ENCODE results near the gene ADAMTS14.

Gene ADAMTS14

GRCh38 chr10:70733051-70733450 is 60.7 kb downstream of the ADAMTS14 start:
- DNase-seq: no peak
- TF ChIP-seq POLR2A (IDR thresholded peaks at IDR 0.05; ENCODE audit: low read length) (no peak), GATA1 (IDR thresholded peaks at IDR 0.05; ENCODE audit: low read depth, low read length) (no peak)

GRCh38 chr10:70735161-70735560 is 62.9 kb downstream of the ADAMTS14 start:
- no peak for DNase-seq
- TF ChIP-seq GATA1 (IDR thresholded peaks at IDR 0.05; ENCODE audit: low read depth, low read length) (no peak), POLR2A (IDR thresholded peaks at IDR 0.05; ENCODE audit: low read length) (no peak)

DNA sequence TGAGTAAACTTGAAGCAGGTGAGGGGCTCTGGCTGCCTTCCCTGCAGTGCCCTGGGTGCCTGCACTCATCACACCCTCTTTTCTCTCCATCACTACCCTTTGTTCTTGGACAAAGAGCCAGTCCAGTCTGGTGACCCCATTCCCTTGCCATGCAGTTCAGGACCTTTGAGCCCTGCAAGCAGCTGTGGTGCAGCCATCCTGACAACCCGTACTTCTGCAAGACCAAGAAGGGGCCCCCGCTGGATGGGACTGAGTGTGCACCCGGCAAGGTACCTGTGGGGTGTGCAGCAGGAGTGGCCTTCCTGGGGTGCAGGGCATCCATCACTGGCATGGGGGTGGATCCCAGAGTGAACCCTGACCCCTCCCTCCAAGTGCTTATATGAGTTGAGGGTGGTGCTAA is 64.2 kb downstream of the ADAMTS14 start:
- no peak for DNase-seq
- no peak for TF ChIP-seq GATA1 (IDR thresholded peaks at IDR 0.05; ENCODE audit: low read depth, low read length)
- TF ChIP-seq POLR2A (IDR thresholded peaks at IDR 0.05; ENCODE audit: low read length): no peak

DNA sequence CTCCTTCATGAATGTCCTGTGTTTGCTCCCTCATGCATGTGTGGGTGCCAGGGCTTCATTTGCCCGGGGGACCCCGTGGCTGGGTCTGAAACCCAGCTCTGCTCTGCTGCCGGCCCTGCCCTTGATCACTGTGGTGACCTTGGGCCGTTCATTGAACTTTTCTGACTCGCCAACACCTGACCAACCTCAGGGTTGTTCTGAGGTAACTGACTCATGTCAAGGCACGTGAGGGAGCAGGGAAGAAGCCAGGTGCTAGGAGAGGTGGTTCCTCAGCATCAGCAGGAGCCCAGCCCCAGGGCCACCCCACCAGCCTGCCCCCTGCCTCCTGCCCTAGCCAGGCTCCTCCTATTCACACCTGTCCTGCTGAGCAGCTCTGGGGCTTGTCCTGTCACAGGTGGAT is 64.9 kb downstream of the ADAMTS14 start:
- TF ChIP-seq POLR2A (IDR thresholded peaks at IDR 0.05; ENCODE audit: low read length): no peak
- no peak for TF ChIP-seq GATA1 (IDR thresholded peaks at IDR 0.05; ENCODE audit: low read depth, low read length)

GRCh38 chr10:70738006-70738760 is 65.9 kb downstream of the ADAMTS14 start:
- TF ChIP-seq GATA1 (IDR thresholded peaks at IDR 0.05; ENCODE audit: low read depth, low read length) (no peak), POLR2A (IDR thresholded peaks at IDR 0.05; ENCODE audit: low read length) (no peak)
- no peak for DNase-seq

More for the DNA sequence above, 64.9 kb downstream of the ADAMTS14 start:
- no peak for DNase-seq

DNA sequence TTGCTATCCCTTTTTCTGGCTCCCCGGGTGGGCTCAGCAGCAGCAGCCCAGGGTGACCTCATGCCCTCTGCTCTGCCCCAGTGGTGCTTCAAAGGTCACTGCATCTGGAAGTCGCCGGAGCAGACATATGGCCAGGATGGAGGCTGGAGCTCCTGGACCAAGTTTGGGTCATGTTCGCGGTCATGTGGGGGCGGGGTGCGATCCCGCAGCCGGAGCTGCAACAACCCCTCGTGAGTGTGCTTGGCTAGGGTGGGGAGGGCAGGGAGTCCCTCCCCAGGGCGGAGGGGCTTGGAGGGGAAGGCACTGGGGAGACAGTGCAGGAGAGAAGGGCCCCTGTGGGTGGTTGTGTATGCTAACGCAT is 66.4 kb downstream of the ADAMTS14 start:
- DNase-seq: no peak
- TF ChIP-seq POLR2A (IDR thresholded peaks at IDR 0.05; ENCODE audit: low read length) (no peak), GATA1 (IDR thresholded peaks at IDR 0.05; ENCODE audit: low read depth, low read length) (no peak)

- DNase-seq: no peak
- TF ChIP-seq POLR2A (IDR thresholded peaks at IDR 0.05; ENCODE audit: low read length) (no peak), GATA1 (IDR thresholded peaks at IDR 0.05; ENCODE audit: low read depth, low read length) (no peak)
Observed at GRCh38 chr10:70740406-70741288, 68.3 kb downstream of the ADAMTS14 start.

DNA sequence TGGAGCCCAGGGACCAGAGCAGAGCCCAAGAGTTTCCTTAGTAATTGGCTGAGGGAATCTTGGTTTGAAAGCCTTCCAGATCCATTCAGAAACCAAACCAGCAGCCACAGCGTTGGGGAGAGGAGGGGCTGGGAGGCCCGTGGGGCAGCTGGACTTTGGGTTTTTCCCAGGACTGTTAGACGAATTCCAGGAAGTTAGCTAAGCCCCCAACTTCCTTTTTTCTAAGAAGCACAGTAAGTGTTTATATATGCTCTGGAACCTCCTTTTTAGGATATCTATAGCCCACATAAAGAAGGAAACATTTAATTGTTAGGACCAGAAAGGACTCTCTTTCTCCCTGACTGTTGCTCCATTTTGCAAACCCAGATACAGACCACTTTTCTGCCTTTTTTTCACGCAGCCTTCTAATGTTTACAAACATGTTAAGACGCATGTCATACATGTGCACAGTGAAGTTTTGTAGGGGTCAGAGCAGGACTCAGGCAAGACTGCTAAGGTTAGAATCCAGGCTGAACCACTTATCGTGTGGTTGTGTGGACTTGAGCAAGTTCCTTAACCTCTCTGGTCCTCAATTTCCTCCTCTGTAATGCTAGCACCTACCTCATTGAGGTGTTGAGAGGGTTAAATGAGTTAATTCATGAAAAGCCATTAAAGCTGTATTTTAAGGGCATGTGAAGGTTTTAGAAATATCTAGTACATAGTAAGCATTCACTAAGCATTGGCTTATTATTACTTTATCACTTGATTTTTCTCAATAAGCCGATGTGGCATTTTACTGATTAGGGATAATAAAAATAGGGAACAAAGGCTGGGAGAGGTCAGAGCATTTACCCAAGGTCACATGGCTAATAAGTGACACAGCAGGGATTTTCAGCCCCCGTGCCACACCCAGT is 70.5 kb downstream of the ADAMTS14 start:
- TF ChIP-seq GATA1 (IDR thresholded peaks at IDR 0.05; ENCODE audit: low read depth, low read length): no peak
- TF ChIP-seq POLR2A (IDR thresholded peaks at IDR 0.05; ENCODE audit: low read length): no peak
- DNase-seq: no peak

- TF ChIP-seq GATA1 (IDR thresholded peaks at IDR 0.05; ENCODE audit: low read depth, low read length) (no peak), POLR2A (IDR thresholded peaks at IDR 0.05; ENCODE audit: low read length) (no peak)
- DNase-seq: no peak
Observed at GRCh38 chr10:70743430-70743788, 71.1 kb downstream of the ADAMTS14 start.

- no peak for TF ChIP-seq GATA1 (IDR thresholded peaks at IDR 0.05; ENCODE audit: low read depth, low read length)
- TF ChIP-seq POLR2A (IDR thresholded peaks at IDR 0.05; ENCODE audit: low read length): no peak
- no peak for DNase-seq
Observed at GRCh38 chr10:70743879-70744278, 71.6 kb downstream of the ADAMTS14 start.

DNA sequence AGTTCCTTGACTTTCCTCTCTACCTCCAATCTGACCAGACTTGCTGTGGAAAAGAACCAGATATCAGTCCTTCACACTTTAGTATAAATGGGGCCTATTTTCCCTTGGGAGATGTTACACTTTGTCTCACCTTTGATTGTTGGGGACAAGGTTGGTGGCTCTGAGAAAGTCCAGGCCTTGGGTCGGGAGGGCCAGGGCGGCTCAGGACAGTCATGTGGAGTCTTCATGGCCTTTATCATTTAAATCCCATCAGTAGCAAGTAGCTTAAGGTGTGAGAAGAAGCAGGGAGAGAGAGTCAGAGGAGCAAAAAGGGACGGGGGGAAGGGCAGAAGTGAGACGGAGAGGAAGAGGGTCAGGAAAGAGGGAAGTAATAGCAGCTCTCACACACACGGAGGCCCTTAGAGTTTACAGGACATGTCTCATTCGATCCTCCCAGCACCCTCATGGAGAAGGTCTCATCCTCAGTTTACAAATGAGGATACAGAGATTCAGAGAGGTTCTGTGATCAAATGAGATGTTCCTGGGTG is 72.4 kb downstream of the ADAMTS14 start:
- TF ChIP-seq GATA1 (IDR thresholded peaks at IDR 0.05; ENCODE audit: low read depth, low read length) (no peak), POLR2A (IDR thresholded peaks at IDR 0.05; ENCODE audit: low read length) (no peak)
- no peak for DNase-seq

GRCh38 chr10:70745555-70745954 is 73.2 kb downstream of the ADAMTS14 start:
- DNase-seq: no peak
- TF ChIP-seq POLR2A (IDR thresholded peaks at IDR 0.05; ENCODE audit: low read length) (no peak), GATA1 (IDR thresholded peaks at IDR 0.05; ENCODE audit: low read depth, low read length) (no peak)

- DNase-seq: no peak
- TF ChIP-seq GATA1 (IDR thresholded peaks at IDR 0.05; ENCODE audit: low read depth, low read length): no peak
- TF ChIP-seq POLR2A (IDR thresholded peaks at IDR 0.05; ENCODE audit: low read length): no peak
Observed at GRCh38 chr10:70747192-70747965, 75.1 kb downstream of the ADAMTS14 start.

Measured in erythroblast (primary cell).